Hepatocyte (in vitro differentiated cells): ENCODE data around the gene KMT5C.

Experiments used
- EZH2 ChIP-seq: fragments of 200-600 bp; sonication (generic); IDR thresholded peaks from 2 replicates; pipeline ENCODE4 v1.6.1; 2016; ENCODE audit warnings: antibody characterized with exemption, mild to moderate bottlenecking, borderline replicate concordance
- TF ChIP-seq, protein P1 (sequence below): fragments of 200-600 bp; sonication (generic); IDR thresholded peaks from 2 replicates; pipeline ENCODE4 v1.5.1; 2016; ENCODE audit warnings: antibody characterized with exemption, mild to moderate bottlenecking; ENCODE audit not compliant: poor library complexity

GRCh38 chr19:55352549-55353145 lies 13.0 kb downstream of the KMT5C start:
- no peak for TF ChIP-seq EZH2
- TF ChIP-seq, protein P1, sequence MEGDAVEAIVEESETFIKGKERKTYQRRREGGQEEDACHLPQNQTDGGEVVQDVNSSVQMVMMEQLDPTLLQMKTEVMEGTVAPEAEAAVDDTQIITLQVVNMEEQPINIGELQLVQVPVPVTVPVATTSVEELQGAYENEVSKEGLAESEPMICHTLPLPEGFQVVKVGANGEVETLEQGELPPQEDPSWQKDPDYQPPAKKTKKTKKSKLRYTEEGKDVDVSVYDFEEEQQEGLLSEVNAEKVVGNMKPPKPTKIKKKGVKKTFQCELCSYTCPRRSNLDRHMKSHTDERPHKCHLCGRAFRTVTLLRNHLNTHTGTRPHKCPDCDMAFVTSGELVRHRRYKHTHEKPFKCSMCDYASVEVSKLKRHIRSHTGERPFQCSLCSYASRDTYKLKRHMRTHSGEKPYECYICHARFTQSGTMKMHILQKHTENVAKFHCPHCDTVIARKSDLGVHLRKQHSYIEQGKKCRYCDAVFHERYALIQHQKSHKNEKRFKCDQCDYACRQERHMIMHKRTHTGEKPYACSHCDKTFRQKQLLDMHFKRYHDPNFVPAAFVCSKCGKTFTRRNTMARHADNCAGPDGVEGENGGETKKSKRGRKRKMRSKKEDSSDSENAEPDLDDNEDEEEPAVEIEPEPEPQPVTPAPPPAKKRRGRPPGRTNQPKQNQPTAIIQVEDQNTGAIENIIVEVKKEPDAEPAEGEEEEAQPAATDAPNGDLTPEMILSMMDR = no peak
